ENCODE results near the gene TXNRD1.
"Not testable (repeated sequence)": the region's sequence is repeated elsewhere in the genome, so short reads cannot be mapped to it uniquely, and the experiment has no call there.

TXNRD1 gene

DNA sequence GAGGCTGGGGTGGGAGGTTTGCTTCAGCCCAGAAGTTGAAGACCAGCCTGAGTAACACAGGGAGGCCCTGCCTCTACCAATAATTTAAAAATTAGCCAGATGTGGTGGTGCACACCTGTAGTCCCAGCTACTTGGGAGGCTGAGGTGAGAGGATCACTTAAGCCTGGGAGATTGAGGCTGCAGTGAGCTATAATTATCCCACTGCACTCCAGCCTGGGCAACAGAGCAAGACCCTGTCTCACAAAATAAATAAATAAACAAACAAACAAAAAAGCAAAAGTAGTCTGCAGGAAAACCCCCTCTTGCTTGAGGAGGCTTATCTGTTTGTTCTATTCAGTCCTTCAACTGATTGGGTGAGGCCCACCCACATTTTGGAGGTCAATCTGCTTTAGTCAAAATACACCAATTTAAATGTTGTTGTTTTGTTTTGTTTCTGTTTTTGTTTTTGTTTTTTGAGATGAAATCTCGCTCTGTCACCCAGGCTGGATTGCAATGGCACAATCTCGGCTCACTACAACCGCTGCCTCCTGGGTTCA lies 24.9 kb upstream of the TXNRD1 start:
- DNase-seq (ENCODE audit: low spot score), result no peak

- DNase-seq (ENCODE audit: low spot score), result no peak
Measured at GRCh38 chr12:104197264-104197663, 18.3 kb upstream of the TXNRD1 start.

GRCh38 chr12:104199964-104200363 lies 15.6 kb upstream of the TXNRD1 start:
- DNase-seq (ENCODE audit: low spot score), result no peak

GRCh38 chr12:104201238-104202001 lies 14.2 kb upstream of the TXNRD1 start:
- peak; percentile 69 for DNase-seq (ENCODE audit: low spot score)

GRCh38 chr12:104204690-104205480 lies 10.7 kb upstream of the TXNRD1 start:
- DNase-seq (ENCODE audit: low spot score), result no peak

GRCh38 chr12:104207416-104208205 lies 8.0 kb upstream of the TXNRD1 start:
- DNase-seq (ENCODE audit: low spot score), result no peak

DNA sequence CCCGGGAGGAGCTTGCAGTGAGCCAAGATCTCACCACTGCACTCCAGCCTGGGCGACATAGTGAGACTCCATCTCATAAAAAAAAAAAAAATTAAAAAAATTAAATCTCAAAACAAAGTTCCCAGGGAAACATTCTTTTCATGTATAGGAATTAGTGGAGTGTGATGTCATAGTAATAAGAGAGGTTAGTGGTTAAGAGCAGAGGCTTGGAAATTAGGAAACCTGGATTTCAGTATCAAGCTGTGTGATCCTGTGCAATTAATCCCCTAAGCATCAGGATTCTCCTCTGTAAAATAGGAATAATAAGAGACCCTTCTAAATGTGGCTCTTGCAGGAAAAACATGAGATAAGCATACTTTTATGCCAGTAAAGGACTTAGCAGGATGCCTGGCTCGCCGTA lies 3.1 kb upstream of the TXNRD1 start:
- no peak for DNase-seq (ENCODE audit: low spot score)

- no peak for DNase-seq (ENCODE audit: low spot score)
Measured at GRCh38 chr12:104213952-104214351, 1.6 kb upstream of the TXNRD1 start.

GRCh38 chr12:104216521-104216924 lies 944 bp downstream of the TXNRD1 start:
- no peak for DNase-seq (ENCODE audit: low spot score)

DNA sequence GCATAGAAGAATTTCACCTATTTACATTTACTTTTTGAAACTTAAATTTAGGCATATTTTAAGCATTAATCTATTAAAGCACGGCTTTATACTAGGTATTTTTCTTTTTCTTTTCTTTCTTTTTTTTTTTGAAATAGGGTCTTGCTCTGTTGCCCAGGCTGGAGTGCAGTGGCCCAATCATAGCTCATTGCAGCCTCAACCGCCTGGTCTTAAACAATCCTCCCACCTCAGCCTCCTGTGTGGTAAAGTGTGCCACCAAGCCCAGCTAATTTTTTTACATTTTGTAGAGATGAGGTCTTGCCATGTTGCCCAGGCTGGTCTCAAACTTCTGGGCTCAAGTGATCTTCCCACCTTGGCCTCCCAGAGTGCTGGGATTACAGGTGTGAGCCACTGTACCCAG lies 2.9 kb downstream of the TXNRD1 start:
- DNase-seq (ENCODE audit: low spot score), result not testable (repeated sequence)

DNA sequence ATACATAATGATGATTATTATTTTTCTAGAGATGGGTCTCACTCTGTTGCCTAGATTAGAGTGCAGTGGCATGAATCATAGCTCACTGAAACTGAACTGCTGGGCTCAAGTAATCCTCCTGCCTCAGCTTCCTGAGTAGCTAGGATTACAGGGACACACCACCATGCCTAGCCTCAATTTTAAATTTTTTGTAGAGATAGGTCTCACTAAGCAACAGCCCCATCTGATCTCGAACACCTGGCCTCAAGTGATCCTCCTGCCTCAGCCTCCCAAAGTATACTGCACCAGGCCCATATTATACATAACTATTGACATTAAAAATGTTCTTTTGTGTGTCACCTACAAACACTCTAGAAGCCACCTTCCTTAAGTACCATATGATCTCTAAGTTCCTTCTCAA lies 3.4 kb downstream of the TXNRD1 start:
- no peak for DNase-seq (ENCODE audit: low spot score)

- DNase-seq (ENCODE audit: low spot score), result no peak
Measured at GRCh38 chr12:104219361-104219892, 3.8 kb downstream of the TXNRD1 start.

- peak; percentile 76 for DNase-seq (ENCODE audit: low spot score)
Measured at GRCh38 chr12:104219908-104220404, 4.4 kb downstream of the TXNRD1 start.

DNA sequence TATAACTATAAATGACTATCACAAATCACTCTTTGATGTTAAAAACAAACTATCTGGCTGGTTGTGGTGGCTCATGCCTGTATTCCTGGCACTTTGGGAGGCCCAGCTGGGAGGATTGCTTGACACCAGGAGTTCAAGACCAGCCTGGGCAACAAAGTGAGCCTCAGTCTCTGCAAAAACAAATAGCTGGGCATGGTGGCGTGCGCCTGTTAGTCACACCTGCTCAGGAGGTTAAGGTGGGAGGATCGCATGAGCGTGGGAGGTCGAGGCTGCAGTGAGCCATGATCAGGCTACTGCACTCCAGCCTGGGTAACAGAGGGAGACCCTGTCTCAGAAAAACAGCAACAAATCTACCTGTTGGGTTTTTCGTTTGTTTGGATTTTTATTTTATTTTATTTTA lies 5.4 kb downstream of the TXNRD1 start:
- DNase-seq (ENCODE audit: low spot score), result no peak

- no peak for DNase-seq (ENCODE audit: low spot score)
Measured at GRCh38 chr12:104222976-104223375, 7.4 kb downstream of the TXNRD1 start.

DNA sequence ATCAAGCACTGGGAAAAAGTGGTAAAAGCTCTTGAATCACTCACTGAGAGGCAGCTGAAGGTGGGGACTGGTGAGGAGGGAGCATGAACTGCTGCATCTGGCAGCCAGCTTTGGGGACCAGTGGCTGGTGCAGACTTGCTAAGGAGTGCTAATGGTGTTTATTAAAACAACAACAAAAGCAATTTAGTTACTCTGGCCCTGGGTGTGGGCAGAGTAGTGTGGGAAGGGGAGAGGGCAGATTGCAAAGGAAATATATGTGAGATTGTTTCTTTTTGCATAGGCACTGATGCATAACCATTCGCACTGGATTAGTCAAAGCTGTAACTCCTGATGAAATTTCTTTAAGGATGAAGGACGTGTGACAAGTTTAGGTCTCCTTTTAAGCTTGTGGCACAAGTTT lies 8.1 kb downstream of the TXNRD1 start:
- DNase-seq (ENCODE audit: low spot score), result no peak

DNA sequence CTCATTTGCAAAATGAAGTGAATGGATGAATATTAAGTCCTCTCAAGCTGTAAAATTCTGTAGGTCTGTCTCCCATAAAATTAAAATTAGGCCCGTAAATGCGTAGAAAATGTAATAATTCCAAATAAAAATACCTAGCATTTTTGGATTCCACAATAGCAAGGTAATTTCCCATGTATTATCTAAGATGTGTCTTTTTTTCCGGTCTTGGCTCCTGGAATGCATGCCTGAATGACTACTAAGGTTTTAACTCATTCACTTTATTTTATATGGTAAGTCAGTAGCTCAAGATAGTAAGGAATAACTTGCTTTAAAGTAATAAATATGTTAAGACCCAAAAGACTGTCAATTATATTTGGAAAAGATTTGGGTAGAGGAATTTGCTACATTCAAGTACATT lies 11.1 kb downstream of the TXNRD1 start:
- no peak for DNase-seq (ENCODE audit: low spot score)

- no peak for DNase-seq (ENCODE audit: low spot score)
Measured at GRCh38 chr12:104230304-104231095, 14.9 kb downstream of the TXNRD1 start.

DNA sequence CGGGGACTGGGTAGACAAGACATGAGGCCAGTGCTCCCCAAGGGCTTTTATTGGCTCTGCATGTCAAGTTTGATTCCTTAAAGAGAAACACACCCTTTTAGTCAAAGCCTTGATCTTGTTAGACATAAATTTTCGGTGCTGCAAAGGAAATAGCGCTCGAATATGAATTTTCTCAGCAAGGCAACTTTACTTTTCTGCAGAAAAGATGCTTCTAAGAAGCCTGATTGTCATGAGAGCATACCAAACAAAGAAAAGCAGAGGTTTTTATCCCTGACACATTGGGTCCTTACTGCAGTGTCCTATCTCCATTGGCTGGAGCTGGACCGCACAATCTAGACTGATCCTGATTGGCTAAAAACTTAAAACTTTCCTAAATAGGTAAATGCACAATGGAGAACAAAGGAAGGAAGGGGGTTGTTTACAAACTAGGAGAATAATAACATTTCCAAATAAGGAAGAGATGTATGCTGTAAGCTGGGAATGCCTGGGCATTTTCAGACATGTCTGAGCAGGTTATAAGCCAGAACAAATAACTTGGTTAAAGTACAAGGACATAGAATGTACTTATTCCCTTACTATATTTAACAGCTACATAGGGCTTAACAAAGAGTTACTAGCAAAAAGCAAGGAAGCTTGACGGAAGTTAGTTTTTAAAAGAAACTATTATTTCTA lies 17.2 kb downstream of the TXNRD1 start:
- DNase-seq (ENCODE audit: low spot score), result no peak

DNA sequence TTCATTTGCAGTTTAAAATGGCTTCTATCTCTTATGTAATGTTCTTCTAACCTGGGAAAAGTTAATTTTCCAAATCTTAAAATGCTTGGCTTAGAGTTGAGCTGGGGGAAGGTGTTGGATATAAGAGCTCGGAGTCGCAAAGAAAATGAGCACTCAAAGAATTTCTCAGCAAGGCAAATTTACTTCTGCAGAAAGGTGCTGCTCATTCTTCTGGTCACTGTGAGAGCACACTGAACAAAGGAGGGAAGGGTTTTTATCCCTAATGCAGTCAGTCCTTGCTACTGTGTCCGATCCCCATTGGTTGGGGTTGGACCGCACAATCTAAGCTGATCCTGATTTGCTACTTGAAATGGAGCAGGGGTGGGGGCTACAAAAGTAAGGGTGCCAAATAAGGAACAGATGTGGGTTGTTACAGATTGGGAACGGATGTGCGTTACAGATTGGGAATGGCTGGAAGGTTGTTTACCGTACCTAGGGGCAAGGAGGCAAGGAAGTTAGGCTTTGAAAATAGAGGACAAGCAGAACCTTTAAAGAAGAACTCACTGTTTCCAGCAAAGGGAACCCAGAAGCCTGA lies 19.4 kb downstream of the TXNRD1 start:
- DNase-seq (ENCODE audit: low spot score), result no peak
